Dedifferentiated amniotic fluid mesenchymal stem cell (primary cell): ENCODE measurements around the gene TMIGD2.
"Not testable (repeated sequence)": the region's sequence is repeated elsewhere in the genome, so short reads cannot be mapped to it uniquely, and the experiment has no call there.

Experiments
- DNase-seq: peaks from one replicate; pipeline ENCODE4 v3.0.0-alpha.2; 2016; ENCODE audit errors: extremely low spot score

The TMIGD2 gene

DNA sequence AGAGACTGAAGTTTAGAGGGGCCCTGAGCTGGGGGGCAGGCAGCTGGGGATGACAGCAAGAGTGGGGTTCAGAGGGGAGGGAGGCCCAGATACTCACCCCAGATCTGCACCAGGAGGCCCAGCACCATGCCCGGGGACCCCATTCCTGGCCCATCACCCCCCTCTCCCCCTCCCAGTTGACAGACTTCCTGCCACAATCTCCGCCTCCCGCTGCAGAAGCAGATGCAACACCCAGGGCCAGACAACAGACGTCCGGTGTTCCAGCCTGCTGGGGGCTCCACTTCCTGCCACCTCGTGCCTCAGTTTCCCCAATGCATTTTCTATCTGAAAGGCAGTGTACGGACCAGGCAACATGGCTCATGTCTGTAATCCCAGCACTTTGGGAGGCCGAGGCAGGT lies at the start of gene TMIGD2:
Gene TMIGD2 (minus strand): TSS at position 147 of the 398 bp plus-strand sequence. CDS start 4 bp downstream, at position 143.
- no peak for DNase-seq

DNA sequence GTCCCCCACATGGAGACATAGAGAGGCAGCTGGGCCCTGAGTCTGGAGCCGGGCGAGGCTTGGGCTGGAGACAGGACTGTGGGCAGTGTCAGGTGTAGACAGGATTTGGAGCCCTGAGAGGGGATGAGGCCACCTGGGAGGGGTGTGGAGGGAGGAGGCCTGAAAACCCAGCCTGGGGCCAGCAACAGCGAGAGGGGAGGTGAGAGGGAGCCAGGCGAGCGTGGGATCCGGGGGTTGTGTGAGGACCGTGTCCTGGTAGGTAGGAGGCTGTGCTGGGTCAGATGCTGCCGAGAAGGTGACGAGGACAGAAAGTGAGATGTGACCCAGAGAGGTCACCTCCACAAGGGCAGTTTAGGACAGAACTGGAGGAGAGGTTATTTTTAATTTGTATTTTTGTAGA lies 48.5 kb upstream of the TMIGD2 start:
- DNase-seq = no peak

DNA sequence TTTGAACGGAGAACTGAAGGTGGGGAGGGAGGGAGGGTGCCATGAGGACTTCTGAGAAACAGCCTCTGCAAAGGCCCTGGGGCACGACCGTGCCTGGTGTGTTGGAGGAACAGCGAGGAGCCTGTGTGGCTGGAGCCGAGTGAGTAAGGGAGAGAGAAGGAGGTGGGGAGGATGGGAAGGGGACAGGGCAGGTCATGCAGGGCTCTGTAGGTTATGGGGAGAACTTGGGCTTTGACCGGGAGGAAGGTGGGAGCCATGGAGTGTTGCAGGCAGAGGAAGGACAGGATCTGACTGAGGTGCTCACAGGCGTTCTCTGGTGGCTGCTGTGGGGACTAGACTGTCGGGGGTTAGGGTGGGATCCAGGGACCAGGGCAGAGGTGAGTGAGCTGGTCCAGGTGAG lies 47.9 kb upstream of the TMIGD2 start:
- no peak for DNase-seq

DNA sequence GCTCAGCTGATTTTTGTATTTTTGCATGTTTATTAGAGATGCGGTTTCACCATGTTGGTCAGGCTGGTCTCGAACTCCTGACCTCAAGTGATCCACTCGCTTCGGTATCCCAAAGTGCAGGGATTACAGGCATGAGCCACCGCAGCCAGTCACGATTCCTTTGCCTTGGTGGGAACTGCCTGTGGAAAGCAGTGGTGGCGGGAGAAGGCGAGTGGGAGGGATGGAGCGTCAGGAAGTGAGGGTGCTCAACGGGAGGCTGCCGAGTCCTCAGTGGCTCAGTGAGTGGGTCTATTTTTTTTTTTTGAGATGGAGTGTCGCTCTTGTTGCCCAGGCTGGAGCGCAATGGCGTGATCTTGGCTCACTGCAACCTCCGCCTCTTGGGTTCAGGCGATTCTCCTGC lies 47.0 kb upstream of the TMIGD2 start:
- DNase-seq = not testable (repeated sequence)

- no peak for DNase-seq
These were observed 45.3 kb upstream of the TMIGD2 start for GRCh38 chr19:4347521-4347920.

DNA sequence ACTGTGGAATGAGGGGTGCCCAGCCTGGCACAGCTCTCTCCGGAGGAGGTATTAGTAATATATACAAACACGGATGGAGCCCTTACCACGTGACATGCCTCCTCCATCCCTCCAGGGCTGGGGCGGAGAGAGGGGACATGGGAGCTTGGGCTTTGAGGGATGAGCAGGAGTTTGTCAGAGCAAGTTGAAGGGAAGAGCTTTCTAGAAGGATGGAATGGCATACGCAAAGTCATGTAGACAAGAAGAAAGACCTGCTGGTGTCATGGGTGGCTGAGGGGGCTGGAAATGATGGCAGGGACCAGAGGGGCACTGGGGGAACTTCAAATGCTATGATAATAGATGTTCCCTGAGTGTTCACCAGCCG lies 43.8 kb upstream of the TMIGD2 start:
- no peak for DNase-seq

GRCh38 chr19:4345342-4346019 lies 43.3 kb upstream of the TMIGD2 start:
- no peak for DNase-seq

DNA sequence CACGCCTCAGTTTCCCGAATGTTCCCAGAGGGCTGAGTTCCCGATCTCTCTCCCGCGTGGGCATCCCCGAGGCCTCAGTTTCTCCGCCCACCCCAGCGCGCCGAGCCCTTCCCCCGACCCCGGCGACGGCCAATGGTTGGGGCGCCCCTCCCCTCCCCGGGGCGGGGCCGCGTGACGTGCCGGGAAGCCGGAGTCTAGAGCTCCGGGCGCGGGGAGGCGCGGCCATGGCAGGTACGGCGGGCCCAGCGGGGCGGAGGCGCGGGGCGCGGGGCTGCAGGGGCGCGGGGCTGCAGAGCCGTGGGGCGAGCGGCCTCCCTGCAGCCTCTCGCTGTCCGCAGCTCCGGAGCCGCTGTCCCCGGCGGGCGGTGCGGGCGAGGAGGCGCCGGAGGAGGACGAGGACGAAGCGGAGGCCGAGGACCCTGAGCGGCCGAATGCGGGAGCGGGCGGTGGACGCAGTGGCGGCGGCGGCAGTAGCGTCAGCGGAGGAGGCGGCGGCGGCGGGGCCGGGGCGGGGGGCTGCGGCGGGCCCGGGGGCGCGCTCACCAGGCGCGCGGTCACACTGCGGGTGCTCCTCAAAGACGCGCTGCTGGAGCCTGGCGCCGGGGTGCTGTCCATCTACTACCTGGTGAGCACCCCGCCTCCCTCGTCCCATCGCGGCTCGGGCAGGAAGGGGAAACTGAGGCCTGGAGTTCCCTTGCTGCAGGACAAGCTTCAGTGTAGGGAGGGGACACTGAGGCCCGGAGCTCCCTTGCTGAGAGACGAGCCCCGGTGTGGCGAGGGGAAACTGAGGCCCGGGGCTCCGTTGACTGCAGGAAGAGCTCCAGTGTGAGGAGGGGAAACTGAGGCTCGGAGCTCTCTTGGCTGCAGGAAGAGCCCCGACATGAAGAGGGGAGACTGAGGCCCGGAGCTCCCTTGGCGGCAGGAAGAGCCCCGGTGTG lies 41.5 kb upstream of the TMIGD2 start, which contains the start of gene MPND:
Gene MPND (plus strand): TSS at position 193 of the 938 bp plus-strand sequence. CDS start 32 bp downstream, at position 225.
- DNase-seq = peak; percentile 77

- peak; percentile 100 for DNase-seq
These were observed 40.6 kb upstream of the TMIGD2 start for GRCh38 chr19:4342615-4343369.

DNA sequence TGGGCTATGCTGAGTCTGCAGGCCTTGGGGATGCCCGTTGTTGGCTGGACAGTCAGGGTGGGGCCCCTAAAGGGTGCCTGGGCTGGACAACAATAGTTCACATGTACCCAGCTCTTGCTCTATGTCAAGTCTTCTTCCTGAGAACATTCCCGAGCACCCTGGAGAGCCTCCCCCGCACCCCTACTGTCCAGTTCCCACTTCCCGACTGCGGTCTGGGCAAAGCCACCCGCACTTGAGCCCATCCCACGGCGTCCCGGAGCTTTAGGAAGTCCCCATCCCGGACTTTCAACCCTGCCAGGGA lies 40.1 kb upstream of the TMIGD2 start:
- DNase-seq = no peak

DNA sequence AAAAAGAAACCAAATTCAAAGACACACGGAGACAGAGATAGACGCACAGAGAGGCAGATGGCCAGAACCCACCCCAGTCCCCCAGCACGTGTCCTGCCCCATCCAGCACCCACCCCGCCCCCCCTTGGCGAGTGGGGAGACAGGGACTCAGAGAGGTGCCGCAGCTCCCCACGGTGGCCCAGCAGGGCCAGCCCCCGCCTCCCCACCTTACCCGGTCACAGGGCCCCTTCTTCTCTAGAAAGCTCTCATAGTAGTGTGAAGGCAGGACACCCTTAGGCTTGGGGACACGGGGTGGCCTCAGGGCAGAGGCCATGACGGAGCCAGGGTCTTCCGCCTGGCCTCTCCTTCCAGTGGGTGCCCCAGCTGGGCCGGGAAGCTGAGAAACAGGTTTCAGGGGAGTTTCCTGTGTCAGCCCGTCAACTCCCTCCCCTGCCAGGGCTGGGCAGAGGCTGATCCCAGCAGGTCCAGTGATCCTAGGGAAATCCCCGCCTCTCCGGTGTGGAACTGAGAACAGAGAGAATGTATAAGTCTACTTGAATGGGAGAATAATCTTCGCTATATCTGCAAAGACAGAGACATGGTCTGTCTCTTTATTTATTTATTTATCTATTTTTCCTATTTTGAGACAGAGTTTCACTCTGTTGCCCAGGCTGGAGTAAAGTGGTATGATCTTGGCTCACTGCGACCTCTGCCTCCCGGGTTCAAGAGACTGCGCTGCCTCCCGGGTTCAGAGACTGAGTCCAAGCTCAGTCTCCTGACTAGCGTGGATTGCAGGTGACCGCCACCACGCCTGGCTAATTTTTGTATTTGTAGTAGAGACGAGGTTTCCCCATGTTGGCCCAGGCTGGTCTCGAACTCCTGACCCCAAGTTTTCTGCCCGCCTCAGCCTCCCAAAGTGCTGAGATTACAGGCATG lies 36.5 kb upstream of the TMIGD2 start, which contains the start of gene STAP2:
Gene STAP2 (minus strand): TSS at position 387 of the 915 bp plus-strand sequence. CDS start 74 bp downstream, at position 313.
- no peak for DNase-seq

DNA sequence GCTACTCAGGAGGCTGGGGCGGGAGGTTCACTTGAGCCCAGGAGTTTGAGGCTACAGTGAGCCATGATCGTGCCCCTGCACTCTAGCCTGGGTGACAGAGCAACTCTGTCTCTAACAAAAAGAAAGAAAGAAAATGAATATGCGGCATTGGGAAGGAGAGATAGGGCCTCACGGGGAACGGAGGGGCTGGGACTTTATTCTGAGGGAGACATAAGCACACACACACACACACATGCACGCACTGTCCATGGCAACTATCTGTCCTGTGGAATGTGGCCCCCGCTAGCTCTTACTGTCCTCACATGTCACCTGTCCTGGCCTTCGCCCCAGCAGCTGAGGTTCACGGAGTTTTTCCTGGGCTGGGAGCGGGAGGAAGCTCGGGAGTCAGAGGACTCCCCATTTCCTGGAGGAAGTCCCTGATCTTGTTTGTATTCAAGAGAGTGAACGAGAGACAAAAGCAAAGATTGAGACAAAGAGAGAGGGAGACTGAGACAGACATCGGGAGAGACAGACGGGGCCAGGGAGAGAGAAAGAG lies 35.8 kb upstream of the TMIGD2 start:
- DNase-seq = no peak

- no peak for DNase-seq
These were observed 32.9 kb upstream of the TMIGD2 start for GRCh38 chr19:4334929-4335570.

GRCh38 chr19:4329858-4330257 lies 27.7 kb upstream of the TMIGD2 start:
- DNase-seq = no peak

DNA sequence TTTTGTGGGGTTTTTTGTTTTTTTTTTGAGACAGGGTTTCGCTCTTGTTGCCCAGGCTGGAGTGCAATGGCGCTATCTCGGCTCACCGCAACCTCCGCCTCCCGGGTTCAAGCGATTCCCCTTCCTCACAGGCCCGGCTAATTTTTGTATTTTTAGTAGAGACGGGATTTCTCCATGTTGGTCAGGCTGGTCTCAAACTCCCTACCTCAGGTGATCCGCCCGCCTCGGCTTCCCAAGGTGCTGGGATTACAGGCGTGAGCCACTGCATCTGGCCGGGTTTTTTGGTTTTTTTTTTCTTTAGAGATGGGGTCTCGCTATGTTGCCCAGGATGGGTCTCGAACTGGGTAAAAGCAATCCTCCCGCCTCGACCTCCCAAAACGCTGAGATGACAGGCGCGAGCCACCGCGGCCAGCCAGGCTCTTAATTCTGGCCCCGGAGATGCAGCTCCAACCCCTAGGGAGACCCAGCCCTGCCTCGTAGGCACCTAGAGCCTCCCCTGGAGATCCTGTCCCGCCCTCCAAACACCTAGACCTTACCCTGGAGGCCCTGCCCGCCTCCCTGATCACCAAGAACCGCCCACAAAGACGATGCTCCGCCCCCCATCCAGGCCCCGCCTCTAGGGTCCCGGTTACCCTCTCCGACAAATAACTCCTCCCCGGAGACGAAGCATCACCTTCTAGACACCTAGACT lies 26.9 kb upstream of the TMIGD2 start:
- DNase-seq = not testable (repeated sequence)

- DNase-seq = peak; percentile 86
These were observed 26.2 kb upstream of the TMIGD2 start for GRCh38 chr19:4328243-4328990.

DNA sequence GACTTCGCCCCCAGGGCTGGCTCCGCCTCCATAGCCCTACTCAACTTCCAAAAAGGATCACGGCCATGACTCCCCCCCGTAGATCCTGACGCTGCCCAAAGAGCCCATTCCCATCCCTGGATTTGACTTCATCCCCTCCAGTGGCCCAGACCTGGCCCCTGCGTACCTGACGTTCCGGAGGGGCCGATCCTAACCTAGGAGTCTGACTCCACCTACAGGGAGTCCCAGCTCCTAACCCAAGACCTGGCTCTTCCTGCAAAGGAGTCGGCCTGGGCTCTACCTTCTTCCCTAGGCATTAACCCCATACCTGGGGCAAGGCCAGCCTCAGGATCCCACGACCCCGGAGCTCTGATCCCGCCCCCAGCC lies 25.7 kb upstream of the TMIGD2 start:
- no peak for DNase-seq

- DNase-seq = no peak
These were observed 25.2 kb upstream of the TMIGD2 start for GRCh38 chr19:4327252-4327876.

GRCh38 chr19:4326837-4327251 lies 24.7 kb upstream of the TMIGD2 start:
- no peak for DNase-seq
